NCI-H187 treated with DMSO at 0.1 percent for 48 hours (cell line): ENCODE measurements around the gene ABCC8.
A peak's percentile ranks its signal among the peaks of the same experiment; 100 is the strongest.
"Not testable (repeated sequence)": the region's sequence is repeated elsewhere in the genome, so short reads cannot be mapped to it uniquely, and the experiment has no call there.

Experiments
- DNase-seq: peaks from one replicate; lab custom pipeline; 2025; lab: John Stamatoyannopoulos, UW

The ABCC8 gene

GRCh38 chr11:17428261-17428660, 48.4 kb downstream of the ABCC8 start:
- no peak for DNase-seq

GRCh38 chr11:17426233-17426632, 50.4 kb downstream of the ABCC8 start:
- not testable (repeated sequence) for DNase-seq

GRCh38 chr11:17423533-17424310, 52.9 kb downstream of the ABCC8 start:
- no peak for DNase-seq

DNA sequence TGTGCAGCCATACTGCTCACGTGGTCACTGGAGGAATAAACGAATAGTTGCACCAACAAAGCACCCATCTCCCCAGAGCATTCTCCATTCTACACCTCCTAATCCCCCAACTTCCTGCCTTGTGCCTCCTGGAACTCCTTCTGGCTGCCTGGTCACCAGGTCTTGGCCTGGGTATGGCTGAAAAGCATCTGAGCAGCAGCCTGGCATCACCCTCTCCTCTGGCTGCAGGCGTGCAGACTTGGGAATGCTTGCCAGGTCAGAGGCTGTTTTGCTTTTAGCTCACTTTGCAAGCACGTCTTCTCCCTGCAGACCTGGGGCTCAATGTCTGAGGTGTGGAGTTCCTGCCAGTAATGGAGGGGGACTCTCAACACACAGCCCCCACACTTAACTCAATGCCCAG, 54.9 kb downstream of the ABCC8 start:
- DNase-seq: no peak

- no peak for DNase-seq
Measured at GRCh38 chr11:17418444-17419081, 58.1 kb downstream of the ABCC8 start.

DNA sequence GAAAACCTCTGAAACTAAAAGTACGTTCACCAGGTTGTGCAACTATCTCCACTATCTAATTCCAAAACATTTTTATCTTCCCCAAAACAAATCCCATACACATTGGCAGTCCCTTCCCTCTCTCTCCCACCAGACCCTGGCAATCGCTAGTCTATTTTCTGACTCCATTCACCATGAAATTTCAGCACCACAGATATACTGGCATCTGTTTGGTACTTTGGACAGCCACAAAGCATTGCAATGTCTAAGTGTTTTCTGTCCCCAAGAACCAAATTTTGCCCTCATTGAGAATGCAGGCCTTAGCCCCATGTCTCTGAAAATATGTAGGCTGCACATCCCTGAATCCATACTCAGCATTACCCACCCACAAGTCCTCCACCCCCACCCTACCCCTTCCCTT, 60.2 kb downstream of the ABCC8 start:
- no peak for DNase-seq

GRCh38 chr11:17415523-17416104, 61.0 kb downstream of the ABCC8 start:
- DNase-seq: no peak

- no peak for DNase-seq
Measured at GRCh38 chr11:17414992-17415391, 61.7 kb downstream of the ABCC8 start.

DNA sequence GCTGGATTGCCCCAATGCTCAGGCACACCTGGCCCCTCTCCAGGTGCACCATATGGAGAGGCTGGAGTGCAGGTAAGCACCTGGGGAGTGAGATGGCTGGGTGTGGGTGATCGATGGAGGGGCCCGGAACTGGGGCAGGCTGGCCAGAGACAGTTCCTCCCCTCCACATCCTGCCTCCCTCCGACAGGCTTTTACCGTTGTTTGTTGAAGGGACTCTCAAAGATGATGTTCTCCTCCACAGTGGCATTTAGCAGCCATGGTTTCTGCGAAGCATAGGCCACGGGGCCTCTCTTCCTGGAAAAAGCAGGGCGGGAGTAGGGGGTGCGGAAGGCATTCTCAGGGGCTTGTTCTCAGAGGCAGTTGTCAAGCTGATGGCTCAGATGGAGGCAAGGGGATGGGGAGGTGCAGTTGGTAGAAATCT, 62.3 kb downstream of the ABCC8 start:
- no peak for DNase-seq

DNA sequence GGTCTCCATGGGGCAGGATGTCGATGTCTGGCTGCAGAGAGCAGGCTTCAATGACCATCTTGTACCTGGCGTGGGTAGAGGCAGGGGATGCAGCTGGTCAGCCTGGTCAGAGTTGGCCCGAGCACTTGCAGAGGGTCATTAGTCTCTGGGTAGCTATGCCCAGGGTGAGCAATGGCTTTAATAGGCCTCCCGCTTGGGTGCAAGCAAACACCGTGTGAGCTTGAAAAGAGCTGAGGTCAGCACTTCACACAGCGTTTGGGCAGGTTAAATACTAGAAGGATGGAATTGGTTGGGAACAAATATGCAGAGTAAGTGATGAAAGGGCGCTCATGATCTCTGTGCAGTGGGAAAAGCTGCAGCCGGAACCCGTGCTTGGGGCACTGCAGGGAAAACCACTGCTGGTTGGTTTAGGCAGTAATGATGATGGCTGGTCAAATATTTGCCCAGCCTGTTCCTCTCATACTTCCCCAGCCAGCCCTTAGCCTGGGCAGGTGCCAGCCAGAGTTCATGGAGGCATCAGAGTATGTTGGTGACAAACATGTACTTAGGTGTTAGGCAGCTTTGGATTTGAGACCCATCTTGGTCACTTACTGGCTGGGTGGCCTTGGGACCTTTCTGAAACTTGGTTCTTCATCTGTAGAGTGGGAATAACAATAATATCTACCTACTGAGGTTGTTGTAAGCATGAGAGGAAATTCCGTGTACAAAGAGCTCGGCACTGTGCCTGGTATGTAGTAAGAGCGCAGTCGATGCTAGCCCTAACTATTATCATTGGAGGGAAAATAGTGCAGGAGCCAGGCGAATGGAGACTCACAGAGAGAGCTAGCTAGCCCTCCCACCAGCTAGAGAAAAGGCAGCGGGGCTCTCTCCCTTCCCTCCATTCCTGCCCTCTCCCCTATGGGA, 63.0 kb downstream of the ABCC8 start:
- no peak for DNase-seq

- no peak for DNase-seq
Measured at GRCh38 chr11:17412488-17413180, 64.0 kb downstream of the ABCC8 start.

DNA sequence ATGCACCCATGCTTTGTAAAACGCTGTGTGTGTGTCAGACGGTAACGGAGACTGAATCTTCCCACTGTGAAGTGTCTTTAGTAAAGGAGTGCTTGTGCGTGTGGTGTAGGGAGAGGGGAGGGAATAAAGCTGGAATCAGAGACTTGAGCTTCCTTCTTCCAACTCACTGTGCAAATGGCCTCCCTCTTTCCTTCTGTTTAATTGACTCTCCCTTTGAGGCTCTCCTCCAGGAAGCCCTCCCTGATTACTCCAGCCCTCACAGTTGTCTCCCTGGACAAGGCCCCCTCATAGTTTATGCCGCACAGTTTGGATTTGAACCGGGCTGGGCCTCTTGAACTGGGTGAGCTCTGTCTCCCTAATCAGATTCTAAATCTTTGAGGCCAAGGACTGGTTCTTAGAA, 65.2 kb downstream of the ABCC8 start:
- no peak for DNase-seq

DNA sequence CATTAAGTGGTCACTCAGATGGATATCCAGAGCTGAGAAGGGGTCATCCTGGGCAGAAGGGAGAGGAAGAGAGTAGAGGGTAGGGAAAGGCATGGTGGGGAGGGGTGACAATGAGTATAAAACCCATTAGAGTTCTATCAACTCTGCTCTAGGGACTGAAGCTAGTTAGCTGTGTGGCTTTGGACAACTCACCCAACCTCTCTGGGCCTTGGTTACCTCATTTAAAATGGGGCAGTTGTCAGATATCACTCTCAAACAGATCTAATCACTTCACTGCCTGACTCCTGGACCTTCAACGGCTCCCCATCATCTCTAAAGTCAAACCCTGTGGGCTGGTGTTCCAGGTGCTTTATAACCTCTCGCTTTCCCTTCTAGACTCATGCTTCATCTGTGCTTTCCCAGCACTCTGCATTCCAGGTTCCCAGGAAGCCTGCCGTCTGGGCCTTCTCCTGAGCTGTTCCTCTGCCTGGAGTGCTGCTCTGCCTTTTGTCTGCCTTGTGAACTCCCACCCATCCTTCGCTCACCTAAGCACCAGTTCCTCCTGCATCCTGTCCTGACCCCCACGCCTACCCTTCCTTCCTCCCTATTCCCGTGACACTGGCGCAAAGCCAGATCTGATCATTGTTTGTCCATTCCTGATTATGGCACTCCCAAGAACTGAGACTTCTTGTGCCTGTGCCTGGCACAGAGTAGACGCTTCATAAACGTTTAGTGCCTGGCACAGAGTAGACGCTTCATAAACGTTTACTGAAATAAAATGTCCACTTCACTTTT, 65.9 kb downstream of the ABCC8 start:
- no peak for DNase-seq

DNA sequence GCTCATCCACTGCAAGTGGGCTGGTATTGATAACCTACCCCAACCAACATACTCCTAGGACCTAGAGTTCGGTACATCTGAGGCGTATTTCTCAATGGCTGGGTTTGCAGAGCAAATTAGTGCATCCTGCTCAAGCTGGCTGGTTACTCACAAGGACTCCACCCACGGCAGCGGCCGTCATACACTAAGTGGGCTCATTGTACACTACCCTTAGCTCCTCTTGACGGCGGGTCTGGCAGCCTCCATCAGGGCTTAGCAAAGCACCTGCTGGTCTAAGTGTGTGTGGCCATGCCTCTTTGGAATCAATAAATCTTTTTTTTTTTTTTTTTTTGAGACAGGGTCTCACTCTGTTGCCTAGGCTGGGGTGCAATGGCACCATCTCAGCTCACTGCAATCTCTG, 68.0 kb downstream of the ABCC8 start:
- DNase-seq: peak; percentile 36

- no peak for DNase-seq
Measured at GRCh38 chr11:17408026-17408425, 68.6 kb downstream of the ABCC8 start.

GRCh38 chr11:17407575-17407974, 69.1 kb downstream of the ABCC8 start:
- DNase-seq: no peak

GRCh38 chr11:17406818-17407149, 69.9 kb downstream of the ABCC8 start:
- no peak for DNase-seq

GRCh38 chr11:17406082-17406817, 70.4 kb downstream of the ABCC8 start:
- no peak for DNase-seq

GRCh38 chr11:17405232-17406005, 71.2 kb downstream of the ABCC8 start:
- DNase-seq: no peak
